GM19438 (cell line): ENCODE data around the gene PCYT2.
"Not testable (repeated sequence)": the region's sequence is repeated elsewhere in the genome, so short reads cannot be mapped to it uniquely, and the experiment has no call there.

ENCODE experiments used
- ATAC-seq: cut with Tn5 transposase; IDR thresholded peaks from one replicate; pipeline ENCODE4 v1.9.1; 2021; ENCODE audit warnings: low read depth; ENCODE audit not compliant: unreplicated experiment

PCYT2 gene

DNA sequence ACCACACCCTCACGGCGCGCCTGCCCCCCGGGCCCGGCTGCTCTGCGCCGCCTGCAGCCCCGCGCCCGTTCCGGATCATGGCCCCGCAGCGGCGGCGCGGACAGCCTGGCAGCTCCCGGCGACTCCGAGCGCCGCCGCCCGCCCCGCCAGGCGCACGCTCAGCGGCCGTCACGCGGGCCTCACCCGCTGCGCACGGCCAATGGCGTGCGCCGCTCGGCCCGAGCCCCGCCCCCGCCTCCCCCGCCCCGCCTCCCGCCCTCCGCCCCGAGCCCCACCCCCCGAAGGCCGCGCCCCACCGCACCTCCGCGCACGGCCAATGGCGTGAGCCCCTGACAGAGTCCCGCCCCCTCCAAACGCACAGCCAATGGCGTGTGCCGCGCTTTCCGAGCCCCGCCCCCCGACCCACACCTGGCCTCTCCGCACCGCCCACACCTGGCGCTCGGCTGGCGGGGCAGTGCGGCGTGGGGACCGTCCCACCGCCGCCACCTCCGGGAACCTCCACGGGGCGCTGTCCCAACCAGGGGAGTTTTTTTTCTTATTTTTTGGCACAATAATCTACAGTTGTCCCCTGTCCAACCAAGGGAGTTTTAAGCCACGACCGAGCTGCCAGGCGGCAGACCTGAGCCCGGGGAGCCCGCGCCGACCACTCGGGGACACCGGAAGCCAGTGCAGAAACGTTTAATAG lies at the start of gene PCYT2:
TSS of gene PCYT2 (minus strand) at position 123 of the 685 bp plus-strand sequence. CDS start at position 79, 44 bp downstream.
- peak; percentile 65 for ATAC-seq

DNA sequence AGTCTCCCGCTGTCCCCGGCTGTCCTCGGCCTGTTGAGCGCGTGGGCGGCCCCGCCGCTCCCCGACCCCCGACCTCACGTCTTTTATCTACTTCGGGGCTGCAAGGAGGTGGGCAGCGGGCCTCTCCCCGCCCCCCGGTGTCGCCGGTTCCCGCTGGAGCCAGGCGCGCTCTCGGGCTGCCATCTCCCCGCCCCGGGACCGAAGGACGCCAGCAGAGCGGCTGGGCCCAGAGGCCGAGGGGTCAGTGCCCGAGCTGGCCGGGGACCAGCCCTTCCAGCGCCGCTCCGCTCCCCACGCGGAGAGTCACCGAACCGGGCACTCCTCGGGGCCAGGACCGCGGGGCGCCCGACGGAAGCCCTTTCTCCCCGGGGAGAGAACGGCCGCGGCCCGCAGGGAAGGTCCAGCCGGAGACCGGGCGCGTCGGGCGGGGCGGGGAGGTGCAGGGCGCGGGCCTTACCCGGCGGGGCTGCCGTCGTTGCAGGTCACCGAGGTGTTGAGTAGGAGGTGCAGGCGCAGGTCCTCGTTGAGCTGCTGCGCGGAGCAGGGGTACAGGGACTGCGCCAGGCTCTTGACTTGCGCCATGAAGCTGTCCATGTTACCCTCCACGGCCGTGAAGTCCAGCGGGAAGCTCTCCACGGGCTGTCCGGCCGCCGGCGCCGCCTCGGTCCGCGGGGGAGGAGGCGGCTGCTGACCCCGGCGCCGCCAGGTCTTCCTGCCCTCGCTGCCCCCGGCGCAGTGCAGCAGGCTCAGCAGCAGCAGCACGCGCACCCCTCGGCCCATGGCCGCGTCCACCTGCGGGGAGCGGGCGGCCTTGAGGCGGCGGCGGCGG lies 49.1 kb upstream of the PCYT2 start:
- ATAC-seq, result no peak

DNA sequence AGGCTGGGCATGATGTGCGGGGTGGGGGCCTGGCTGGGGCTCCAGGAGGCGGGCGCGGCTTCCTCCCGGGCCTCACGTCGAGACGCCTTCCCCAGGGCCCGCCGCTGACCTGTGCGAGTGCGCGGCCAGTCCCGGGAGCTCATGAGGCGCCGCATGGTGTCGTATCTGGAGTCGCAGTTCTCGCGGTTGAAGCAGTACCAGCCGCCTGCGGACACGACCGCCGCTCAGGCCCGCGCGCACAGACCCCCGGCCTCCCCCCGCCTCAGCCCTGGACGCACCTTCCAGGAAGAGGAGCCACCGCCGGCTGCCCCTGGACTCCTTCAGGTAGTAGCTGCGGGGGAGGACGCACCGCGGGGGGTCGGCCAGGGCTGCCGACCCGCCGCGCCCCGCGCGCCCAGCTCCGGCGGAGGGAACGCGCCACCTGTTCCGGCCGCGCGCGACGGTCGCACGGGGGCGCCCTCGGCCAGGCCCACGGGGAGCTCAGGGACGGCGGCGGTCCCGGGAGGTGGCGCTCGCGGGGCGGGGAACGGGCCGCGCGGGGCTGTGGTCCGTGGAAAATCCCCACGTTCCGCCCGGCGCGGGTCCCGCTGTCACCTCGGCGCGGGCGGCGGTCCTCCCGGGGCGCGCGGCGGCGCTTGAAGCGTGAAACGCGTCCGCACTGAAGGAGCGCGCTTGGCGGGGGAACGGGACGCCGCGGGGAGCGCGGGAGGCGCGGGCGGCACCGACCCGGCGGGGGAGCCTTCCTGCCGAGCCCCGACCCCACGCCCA lies 48.3 kb upstream of the PCYT2 start:
- ATAC-seq, result no peak

GRCh38 chr17:81958633-81959342 lies 47.6 kb upstream of the PCYT2 start:
- no peak for ATAC-seq

DNA sequence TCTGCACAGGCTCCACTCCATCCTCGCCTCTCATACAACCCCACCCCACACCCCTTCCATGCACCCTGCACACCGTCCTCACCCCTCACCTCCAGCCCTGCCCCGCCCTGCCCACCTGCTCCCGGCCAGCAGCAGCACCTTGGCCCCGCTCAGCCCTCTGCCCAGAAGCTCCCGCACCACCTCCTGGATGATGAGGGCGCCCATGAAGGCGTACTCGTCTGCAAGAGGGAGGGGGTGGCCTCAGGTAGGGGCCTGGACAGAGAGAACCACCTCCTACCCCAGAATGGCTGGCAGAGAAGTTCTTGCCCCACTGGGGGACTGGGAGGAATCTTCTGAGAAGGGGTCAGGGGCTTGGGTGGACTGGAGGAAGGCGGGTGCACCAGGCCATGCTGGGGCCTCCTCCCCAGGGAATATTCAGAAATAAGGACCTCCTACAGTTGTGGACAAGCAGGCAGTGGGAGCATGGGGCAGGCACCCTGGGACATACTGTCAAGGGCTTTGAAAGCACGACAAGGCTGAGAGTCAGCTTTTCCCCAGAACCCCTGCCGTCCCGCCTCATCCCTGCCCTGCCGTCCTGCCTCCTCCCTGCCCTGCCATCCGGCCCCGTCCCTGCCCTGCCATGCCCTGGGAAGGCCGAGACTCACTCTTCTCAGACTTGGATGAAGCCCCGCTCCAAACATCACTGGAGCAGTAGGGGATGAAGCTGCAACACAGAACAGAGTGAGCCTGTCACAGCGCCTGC lies 46.7 kb upstream of the PCYT2 start:
- no peak for ATAC-seq

DNA sequence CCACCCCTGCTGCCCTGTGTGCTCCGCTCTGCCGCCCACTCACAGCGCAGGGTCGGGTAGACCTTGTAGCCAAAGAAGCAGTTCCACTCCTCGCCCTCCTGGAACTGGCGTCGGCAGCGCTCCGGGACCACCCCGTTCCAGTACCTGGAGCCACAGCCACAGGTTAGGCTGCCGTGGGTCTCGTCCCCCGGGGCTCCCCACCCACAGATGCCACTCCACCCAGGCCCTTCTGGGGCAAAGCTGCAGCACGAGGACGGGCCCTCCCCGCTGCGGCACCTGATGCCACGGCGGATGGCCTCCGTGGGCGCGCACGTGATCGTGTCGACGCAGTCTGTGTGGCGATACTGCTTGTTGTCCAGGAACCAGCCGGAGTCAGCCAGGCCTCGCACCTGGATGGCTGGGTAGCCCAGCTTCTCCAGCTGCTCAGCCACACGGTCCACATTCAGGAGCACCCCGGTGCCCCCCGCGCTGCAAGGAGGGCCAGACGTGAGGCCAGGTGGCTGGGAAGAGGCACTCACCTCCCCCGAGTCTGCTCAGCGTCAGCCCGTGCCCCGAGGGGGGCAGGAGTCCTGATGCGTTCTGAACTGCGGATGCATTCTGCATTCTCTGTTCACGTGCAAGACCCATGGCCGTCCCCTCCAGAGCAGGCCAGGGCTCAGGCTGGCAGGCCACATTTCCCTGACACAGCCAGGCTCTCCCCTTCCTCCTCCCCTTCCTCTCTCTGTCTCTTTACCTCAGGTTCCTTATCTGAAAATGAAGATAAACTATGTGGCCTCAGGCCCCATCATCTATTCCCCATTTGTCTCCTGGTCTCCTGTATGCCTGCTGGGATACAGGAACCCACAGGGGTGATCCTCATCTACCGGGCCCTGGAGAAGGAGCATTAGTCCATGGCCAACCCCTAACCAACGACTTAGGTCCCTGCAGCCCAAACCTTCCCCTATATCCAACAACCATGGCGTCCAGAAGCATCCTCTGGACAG lies 45.7 kb upstream of the PCYT2 start:
- ATAC-seq, result no peak

DNA sequence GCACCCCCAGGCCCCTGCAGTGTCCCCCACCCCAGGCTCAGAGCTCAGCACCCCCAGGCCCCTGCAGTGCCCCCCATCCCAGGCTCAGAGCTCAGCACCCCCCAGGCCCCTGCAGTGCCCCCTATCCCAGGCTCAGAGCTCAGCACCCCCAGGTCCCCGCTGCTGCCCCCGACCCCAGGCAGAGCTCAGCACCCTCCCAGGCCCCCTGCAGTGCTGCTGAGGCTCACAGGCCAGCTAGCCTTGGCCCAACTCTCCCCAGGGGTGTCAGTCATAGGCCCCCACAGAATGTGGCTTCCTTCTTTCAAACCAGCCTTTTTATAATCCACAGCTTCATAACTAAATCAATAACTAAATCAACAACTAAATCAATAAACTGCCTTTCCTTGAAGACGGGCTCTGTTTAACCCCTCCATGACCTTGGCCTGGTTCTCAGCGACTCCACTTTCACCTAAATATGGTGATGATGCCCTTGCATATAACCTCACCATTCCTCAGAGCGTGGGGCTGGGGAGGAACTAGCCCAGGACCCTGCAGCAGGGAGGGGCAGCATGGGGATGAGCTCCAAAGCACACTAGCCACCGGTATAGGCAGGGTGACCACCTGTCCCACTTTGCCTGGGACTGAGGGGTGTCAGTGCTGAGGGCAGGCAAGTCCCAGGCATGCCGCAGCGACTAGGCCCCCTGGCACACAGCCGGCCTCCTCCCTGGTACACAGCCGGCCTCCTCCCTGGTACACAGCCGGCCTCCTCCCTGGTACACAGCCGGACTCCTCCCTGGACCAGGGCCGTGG lies 44.8 kb upstream of the PCYT2 start:
- no peak for ATAC-seq

DNA sequence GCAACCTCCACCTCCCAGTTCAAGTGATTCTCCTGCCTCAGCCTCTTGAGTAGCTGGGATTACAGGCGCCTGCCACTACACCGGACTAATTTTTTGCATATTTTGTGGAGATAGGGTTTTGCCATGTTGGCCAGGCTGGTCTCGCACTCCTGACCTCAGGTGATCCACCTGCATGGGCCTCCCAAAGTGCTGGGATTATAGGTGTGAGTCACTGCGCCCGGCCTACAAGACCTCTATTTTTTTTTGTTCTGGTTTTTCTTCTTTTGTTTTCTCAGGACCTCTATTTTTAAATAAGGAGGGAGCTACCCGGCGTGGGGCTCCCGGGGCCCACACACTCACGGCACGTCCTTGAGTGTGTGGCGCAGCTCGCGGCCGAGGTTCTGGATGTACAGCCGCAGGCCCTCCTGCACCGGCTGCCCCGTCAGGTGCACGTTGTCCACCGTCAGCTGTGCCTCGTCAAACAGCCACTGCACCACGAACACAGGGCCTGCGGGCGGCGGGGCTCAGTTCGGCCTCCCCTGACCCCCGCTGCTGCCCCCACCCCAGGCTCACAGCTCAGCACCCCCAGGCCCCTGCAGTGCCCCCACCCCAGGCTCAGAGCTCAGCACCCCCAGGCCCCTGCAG lies 44.0 kb upstream of the PCYT2 start:
- no peak for ATAC-seq

DNA sequence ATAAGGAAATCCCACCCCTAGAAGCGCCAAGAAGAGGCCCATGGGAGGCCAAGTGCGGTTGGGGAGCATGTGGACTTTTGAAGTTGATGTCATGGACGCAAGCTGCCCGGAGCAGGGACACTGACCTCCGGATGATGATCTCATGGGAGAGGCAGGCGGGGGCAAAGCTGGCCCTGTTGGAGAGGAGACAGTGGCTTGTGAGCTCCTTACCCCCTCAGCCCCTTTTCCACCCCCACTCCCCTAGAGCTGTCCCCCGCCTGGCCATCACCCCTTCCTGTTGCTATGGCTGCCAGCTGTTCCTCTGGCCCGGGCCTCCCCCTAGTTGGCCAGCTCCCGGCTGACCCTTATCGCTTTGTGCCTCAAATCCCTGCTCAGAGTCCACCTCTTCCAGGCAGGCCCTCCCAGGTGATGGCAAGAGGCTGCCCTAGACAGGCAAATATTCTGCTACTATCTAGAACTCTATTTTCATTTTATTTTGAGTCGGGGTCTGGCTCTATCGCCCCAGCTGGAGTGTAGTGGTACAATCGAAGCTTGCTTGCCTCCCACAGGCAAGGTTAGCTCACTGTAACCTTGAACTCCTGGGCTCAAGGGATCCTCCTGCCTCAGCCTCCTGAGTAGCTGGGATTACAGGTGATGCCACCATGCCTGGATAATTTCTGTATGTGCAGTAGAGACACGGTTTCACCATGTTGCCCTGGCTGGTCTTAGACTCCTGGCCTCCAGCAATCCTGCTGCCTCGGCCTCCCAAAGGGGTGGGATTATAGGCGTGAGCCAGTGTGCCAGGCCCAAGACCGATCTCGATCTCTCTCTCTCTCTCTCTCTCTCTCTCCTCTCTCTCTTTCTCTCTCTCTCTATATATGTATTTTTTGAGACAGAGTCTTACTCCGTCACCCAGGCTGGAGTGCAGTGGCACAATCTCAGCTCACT lies 43.2 kb upstream of the PCYT2 start:
- ATAC-seq, result no peak

- not testable (repeated sequence) for ATAC-seq
Measured at GRCh38 chr17:81953443-81953842, 42.2 kb upstream of the PCYT2 start.

GRCh38 chr17:81952792-81953228 lies 41.6 kb upstream of the PCYT2 start:
- ATAC-seq, result no peak

GRCh38 chr17:81951785-81952684 lies 40.8 kb upstream of the PCYT2 start:
- ATAC-seq, result no peak

GRCh38 chr17:81950501-81950900 lies 39.3 kb upstream of the PCYT2 start:
- no peak for ATAC-seq

DNA sequence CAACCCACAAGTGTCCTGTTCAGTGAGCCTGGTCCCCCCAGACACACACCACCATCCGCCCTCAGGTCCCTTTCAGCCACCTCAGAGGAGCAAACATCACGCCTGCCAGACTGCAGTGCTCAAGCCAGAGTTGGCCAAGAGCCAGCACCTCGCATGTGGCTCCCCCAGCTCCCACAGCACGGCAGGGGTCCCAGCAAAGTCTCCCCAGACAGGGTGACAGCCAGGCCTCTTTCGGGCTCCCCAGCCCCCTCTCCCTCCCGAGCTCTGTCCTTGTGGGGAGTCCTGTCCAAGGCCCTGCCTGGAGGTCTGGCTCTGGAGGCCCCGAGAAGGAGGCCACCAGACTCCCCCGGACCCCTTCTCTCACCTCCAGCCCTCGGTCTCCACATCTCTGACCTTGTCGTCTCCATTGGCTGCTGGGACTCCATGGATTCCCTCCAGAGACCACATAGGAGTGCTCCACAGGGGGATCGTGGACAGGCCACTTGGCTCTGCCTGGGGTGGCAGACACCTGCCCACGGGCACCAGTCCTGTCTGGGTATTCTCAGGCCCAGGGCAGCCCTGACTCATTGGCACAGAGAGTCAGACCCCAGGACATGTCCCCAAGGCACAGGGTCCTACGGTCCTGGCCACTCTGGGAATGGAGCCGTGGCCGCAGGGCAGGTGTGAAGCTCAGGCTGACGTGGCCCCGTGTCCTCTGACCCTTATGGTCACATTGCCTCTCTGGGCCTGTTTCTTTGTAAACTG lies 37.6 kb upstream of the PCYT2 start:
- no peak for ATAC-seq

GRCh38 chr17:81947189-81947588 lies 36.0 kb upstream of the PCYT2 start, which contains the start of gene MYADML2:
Gene MYADML2, minus strand, starts transcription at chr17:81947233. Its CDS starts 5,492 bp downstream, at chr17:81941741.
- ATAC-seq, result no peak
